VCaP (cell line): ENCODE data around the gene TBPL2.
"Not testable (repeated sequence)": the region's sequence is repeated elsewhere in the genome, so short reads cannot be mapped to it uniquely, and the experiment has no call there.

Source experiments
- H3K27ac ChIP-seq: fragments of 450-650 bp; 2 replicates; pipeline ENCODE4 v1.5.1; 2017
- CTCF ChIP-seq: fragments of 450-650 bp; conservative IDR thresholded peaks from 2 replicates; pipeline ENCODE4 v1.5.1; 2017; ENCODE audit warnings: mild to moderate bottlenecking, moderate library complexity

TBPL2 gene

GRCh38 chr14:55386037-55386808 is 54.2 kb downstream of the TBPL2 start:
- H3K27ac ChIP-seq: no peak overlapping the region
- no peak for TF ChIP-seq CTCF

- no peak for TF ChIP-seq CTCF
Measured at GRCh38 chr14:55384536-55384935, 55.9 kb downstream of the TBPL2 start.

GRCh38 chr14:55383541-55384140 is 56.8 kb downstream of the TBPL2 start:
- H3K27ac ChIP-seq: no peak overlapping the region
- TF ChIP-seq CTCF: no peak

More at GRCh38 chr14:55384536-55384935, 55.9 kb downstream of the TBPL2 start:
- H3K27ac ChIP-seq: no peak overlapping the region

GRCh38 chr14:55383056-55383466 is 57.4 kb downstream of the TBPL2 start:
- H3K27ac ChIP-seq: not testable (repeated sequence)

GRCh38 chr14:55382483-55382882 is 57.9 kb downstream of the TBPL2 start:
- no peak overlapping the region for H3K27ac ChIP-seq
- TF ChIP-seq CTCF: no peak

GRCh38 chr14:55381561-55381960 is 58.9 kb downstream of the TBPL2 start:
- no peak overlapping the region for H3K27ac ChIP-seq
- TF ChIP-seq CTCF: no peak

GRCh38 chr14:55381040-55381439 is 59.4 kb downstream of the TBPL2 start:
- TF ChIP-seq CTCF: no peak
- no peak overlapping the region for H3K27ac ChIP-seq

GRCh38 chr14:55377236-55377635 is 63.2 kb downstream of the TBPL2 start:
- H3K27ac ChIP-seq: no peak overlapping the region
- no peak for TF ChIP-seq CTCF
